HEK293 (cell line): Measurements from ENCODE around the gene RALY.

Experiments
- CTCF ChIA-PET: fragments of 350-600 bp; formaldehyde crosslinking; extraction: SDS; loops from one replicate; lab custom pipeline; 2021; ENCODE audit warnings: antibody characterized with exemption; lab: Yijun Ruan, JAX
- POLR2A ChIA-PET: fragments of 300-600 bp; formaldehyde crosslinking; extraction: SDS; loops from one replicate; lab custom pipeline; 2020; ENCODE audit warnings: antibody characterized with exemption, inconsistent platforms; lab: Yijun Ruan, JAX
- H3K27ac ChIP-seq: fragments of 200-500 bp; sonication (Bioruptor generic); 2 replicates; pipeline ENCODE4 v1.5.1; 2014; ENCODE audit warnings: low read depth, low read length, control low read depth, inconsistent platforms; ENCODE audit errors: extremely low read depth
- H3K36me3 ChIP-seq, 2 experiments: fragments of 200-500 bp in 1 of 2; sonication (Bioruptor generic) in 1 of 2; 1 replicate in 1 of 2; 2 replicates in 1 of 2; pipeline ENCODE4 v1.5.1; 2014 to 2017; ENCODE audit warnings: inconsistent platforms in 2 of 2, low read length in 2 of 2; ENCODE audit not compliant: control insufficient read depth in 2 of 2, insufficient read depth in 1 of 2
- H3K4me1 ChIP-seq: fragments of 200-500 bp; sonication (Bioruptor generic); 2 replicates; pipeline ENCODE4 v1.5.1; 2014; ENCODE audit warnings: mild to moderate bottlenecking, low read length, inconsistent platforms; ENCODE audit not compliant: control insufficient read depth, insufficient read depth
- H3K4me3 ChIP-seq: 2 replicates; pipeline ENCODE4 v1.5.1; 2011; ENCODE audit warnings: low read depth, mild to moderate bottlenecking, control low read depth, low read length, moderate library complexity
- H3K9me3 ChIP-seq: fragments of 200-500 bp; sonication (Bioruptor generic); 2 replicates; pipeline ENCODE4 v1.5.1; 2014; ENCODE audit warnings: low read depth, low read length, inconsistent platforms; ENCODE audit not compliant: control insufficient read depth, insufficient read depth
- EGR2 ChIP-seq: fragments of 450-650 bp; formaldehyde crosslinking; IDR thresholded peaks from 2 replicates; pipeline ENCODE4 v1.5.1; 2016; ENCODE audit warnings: low read depth, missing biosample characterization, missing genetic modification characterization
- HOXA7 ChIP-seq: sonication (generic); formaldehyde crosslinking; IDR thresholded peaks from 2 replicates; pipeline ENCODE4 v1.8.1; 2022; ENCODE audit warnings: missing genetic modification reagents, borderline replicate concordance
- ZFHX2 ChIP-seq: fragments of 450-650 bp; formaldehyde crosslinking; conservative IDR thresholded peaks from 2 replicates; pipeline ENCODE4 v1.5.1; 2016; ENCODE audit warnings: missing biosample characterization, missing genetic modification characterization
- ZIC2 ChIP-seq: fragments of 450-650 bp; formaldehyde crosslinking; IDR thresholded peaks from 2 replicates; pipeline ENCODE4 v1.5.1; 2016; ENCODE audit warnings: missing biosample characterization, missing genetic modification characterization
- ZNF335 ChIP-seq: fragments of 450-650 bp; formaldehyde crosslinking; conservative IDR thresholded peaks from 2 replicates; pipeline ENCODE4 v1.5.1; 2016; ENCODE audit warnings: missing biosample characterization, missing genetic modification characterization
- ZNF341 ChIP-seq: fragments of 450-650 bp; formaldehyde crosslinking; IDR thresholded peaks from 2 replicates; pipeline ENCODE4; 2016; ENCODE audit warnings: low read depth, missing biosample characterization, missing genetic modification characterization
- ZNF354C ChIP-seq: fragments of 450-650 bp; formaldehyde crosslinking; IDR thresholded peaks from 2 replicates; pipeline ENCODE4 v1.5.1; 2016; ENCODE audit warnings: missing biosample characterization, missing genetic modification characterization, low read depth, borderline replicate concordance
- ZSCAN23 ChIP-seq: fragments of 450-650 bp; formaldehyde crosslinking; IDR thresholded peaks from 2 replicates; pipeline ENCODE4 v1.5.1; 2016; ENCODE audit warnings: missing biosample characterization, missing genetic modification characterization
- TF ChIP-seq, protein P1 (sequence below): fragments of 450-650 bp; formaldehyde crosslinking; IDR thresholded peaks from 2 replicates; pipeline ENCODE4 v1.5.1; 2016; ENCODE audit warnings: missing biosample characterization, missing genetic modification characterization
- TF ChIP-seq, protein P2 (sequence below): fragments of 450-650 bp; formaldehyde crosslinking; IDR thresholded peaks from 2 replicates; pipeline ENCODE4 v1.5.1; 2017; ENCODE audit warnings: missing biosample characterization, missing genetic modification characterization
- TF ChIP-seq, protein P3 (sequence below): fragments of 450-650 bp; formaldehyde crosslinking; IDR thresholded peaks from 2 replicates; pipeline ENCODE4 v1.5.1; 2016; ENCODE audit warnings: missing biosample characterization, missing genetic modification characterization, low read depth
- TF ChIP-seq, protein P4 (sequence below): fragments of 450-650 bp; formaldehyde crosslinking; optimal IDR thresholded peaks from 2 replicates; pipeline ENCODE3; 2016; ENCODE audit warnings: missing biosample characterization, mild to moderate bottlenecking, missing genetic modification characterization
- TF ChIP-seq, protein P5 (sequence below): fragments of 450-650 bp; formaldehyde crosslinking; IDR thresholded peaks from 2 replicates; pipeline ENCODE4 v1.5.1; 2016; ENCODE audit warnings: missing biosample characterization, missing genetic modification characterization

RALY gene

DNA sequence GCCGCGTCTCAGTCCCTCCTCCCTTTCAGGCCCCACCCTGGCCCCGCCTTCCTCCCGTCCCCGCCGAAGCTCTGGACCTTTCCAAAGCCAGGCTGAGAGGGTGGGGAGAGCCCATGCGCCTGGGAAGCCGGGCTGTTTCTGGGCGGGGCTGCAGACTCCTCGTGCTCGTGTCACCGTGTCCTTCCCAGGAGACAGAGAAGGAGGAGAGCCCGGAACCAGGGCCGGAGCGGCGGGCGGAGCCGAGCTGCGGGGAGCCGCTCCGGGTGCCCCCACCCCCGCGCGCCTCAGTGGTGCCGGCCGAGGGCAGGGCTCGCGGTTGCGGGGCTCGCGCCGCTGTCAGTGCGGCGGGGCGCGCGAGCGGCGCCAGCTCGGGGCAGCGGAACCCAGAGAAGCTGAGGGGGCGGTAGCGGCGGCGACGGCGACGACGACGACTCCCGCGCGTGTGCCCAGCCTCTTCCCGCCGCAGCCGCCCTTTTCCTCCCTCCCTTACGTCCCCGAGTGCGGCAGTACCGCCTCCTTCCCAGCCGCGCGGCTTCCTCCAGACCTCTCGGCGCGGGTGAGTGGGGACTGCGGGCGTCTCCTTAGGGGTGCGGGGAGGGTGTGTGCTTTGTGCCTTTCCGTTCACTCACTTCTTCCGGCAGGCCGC lies at the start of gene RALY (continued):
- peak; percentile 9; the same call in 1 of the 2 replicates for TF ChIP-seq ZNF341
- peak; percentile 81; the same call in 1 of the 2 replicates for TF ChIP-seq ZNF335 (tag by site-specific recombination)
- TF ChIP-seq, protein P1, sequence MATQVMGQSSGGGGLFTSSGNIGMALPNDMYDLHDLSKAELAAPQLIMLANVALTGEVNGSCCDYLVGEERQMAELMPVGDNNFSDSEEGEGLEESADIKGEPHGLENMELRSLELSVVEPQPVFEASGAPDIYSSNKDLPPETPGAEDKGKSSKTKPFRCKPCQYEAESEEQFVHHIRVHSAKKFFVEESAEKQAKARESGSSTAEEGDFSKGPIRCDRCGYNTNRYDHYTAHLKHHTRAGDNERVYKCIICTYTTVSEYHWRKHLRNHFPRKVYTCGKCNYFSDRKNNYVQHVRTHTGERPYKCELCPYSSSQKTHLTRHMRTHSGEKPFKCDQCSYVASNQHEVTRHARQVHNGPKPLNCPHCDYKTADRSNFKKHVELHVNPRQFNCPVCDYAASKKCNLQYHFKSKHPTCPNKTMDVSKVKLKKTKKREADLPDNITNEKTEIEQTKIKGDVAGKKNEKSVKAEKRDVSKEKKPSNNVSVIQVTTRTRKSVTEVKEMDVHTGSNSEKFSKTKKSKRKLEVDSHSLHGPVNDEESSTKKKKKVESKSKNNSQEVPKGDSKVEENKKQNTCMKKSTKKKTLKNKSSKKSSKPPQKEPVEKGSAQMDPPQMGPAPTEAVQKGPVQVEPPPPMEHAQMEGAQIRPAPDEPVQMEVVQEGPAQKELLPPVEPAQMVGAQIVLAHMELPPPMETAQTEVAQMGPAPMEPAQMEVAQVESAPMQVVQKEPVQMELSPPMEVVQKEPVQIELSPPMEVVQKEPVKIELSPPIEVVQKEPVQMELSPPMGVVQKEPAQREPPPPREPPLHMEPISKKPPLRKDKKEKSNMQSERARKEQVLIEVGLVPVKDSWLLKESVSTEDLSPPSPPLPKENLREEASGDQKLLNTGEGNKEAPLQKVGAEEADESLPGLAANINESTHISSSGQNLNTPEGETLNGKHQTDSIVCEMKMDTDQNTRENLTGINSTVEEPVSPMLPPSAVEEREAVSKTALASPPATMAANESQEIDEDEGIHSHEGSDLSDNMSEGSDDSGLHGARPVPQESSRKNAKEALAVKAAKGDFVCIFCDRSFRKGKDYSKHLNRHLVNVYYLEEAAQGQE = peak; percentile 12; the same call in 1 of the 2 replicates

DNA sequence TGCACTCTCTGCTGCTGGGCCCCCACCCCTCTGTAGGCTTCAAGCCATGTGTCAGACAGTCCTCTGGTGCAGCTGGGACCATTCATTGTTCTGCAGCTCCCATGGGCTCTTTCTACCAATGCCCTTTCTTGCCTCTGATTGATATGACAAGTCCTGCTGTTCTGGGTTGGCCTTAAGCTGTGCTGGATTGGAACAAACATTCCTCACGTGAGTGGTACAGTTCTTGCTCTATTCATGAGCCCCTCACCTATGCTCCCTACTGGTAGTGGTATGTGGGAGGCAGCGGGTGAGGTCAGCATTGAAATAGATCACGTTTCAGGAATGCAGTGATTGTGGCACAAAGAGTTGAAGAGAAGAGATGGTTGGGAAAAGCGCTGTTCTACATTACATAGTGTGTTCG lies 48.8 kb upstream of the RALY start:
- no peaks in the 10 kb centered on the region for H3K36me3 ChIP-seq
- no peak overlapping the region for H3K27ac ChIP-seq
- no peak overlapping the region for H3K4me3 ChIP-seq
- ChIA-PET CTCF (no interaction called here), POLR2A (no interaction called here)
- H3K4me1 ChIP-seq = no peaks in the 10 kb centered on the region
- TF ChIP-seq EGR2 (tag by site-specific recombination) = 0 out of 2 replicates have a peak, but pooled peaks have one; percentile 13
- peak; percentile 44 for TF ChIP-seq ZFHX2 (tag by site-specific recombination)
- TF ChIP-seq, protein P2, sequence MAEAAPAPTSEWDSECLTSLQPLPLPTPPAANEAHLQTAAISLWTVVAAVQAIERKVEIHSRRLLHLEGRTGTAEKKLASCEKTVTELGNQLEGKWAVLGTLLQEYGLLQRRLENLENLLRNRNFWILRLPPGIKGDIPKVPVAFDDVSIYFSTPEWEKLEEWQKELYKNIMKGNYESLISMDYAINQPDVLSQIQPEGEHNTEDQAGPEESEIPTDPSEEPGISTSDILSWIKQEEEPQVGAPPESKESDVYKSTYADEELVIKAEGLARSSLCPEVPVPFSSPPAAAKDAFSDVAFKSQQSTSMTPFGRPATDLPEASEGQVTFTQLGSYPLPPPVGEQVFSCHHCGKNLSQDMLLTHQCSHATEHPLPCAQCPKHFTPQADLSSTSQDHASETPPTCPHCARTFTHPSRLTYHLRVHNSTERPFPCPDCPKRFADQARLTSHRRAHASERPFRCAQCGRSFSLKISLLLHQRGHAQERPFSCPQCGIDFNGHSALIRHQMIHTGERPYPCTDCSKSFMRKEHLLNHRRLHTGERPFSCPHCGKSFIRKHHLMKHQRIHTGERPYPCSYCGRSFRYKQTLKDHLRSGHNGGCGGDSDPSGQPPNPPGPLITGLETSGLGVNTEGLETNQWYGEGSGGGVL (tag by site-specific recombination) = no peak
- TF ChIP-seq, protein P3, sequence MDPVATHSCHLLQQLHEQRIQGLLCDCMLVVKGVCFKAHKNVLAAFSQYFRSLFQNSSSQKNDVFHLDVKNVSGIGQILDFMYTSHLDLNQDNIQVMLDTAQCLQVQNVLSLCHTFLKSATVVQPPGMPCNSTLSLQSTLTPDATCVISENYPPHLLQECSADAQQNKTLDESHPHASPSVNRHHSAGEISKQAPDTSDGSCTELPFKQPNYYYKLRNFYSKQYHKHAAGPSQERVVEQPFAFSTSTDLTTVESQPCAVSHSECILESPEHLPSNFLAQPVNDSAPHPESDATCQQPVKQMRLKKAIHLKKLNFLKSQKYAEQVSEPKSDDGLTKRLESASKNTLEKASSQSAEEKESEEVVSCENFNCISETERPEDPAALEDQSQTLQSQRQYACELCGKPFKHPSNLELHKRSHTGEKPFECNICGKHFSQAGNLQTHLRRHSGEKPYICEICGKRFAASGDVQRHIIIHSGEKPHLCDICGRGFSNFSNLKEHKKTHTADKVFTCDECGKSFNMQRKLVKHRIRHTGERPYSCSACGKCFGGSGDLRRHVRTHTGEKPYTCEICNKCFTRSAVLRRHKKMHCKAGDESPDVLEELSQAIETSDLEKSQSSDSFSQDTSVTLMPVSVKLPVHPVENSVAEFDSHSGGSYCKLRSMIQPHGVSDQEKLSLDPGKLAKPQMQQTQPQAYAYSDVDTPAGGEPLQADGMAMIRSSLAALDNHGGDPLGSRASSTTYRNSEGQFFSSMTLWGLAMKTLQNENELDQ (tag by site-specific recombination) = no peak
- no peak for TF ChIP-seq ZSCAN23
- TF ChIP-seq HOXA7 (CRISPR knock-in tag) = no peak
- TF ChIP-seq ZNF354C (tag by site-specific recombination) = no peak
- TF ChIP-seq ZIC2 (tag by site-specific recombination) = peak; percentile 26; the same call in 1 of the 2 replicates
- TF ChIP-seq, protein P4, sequence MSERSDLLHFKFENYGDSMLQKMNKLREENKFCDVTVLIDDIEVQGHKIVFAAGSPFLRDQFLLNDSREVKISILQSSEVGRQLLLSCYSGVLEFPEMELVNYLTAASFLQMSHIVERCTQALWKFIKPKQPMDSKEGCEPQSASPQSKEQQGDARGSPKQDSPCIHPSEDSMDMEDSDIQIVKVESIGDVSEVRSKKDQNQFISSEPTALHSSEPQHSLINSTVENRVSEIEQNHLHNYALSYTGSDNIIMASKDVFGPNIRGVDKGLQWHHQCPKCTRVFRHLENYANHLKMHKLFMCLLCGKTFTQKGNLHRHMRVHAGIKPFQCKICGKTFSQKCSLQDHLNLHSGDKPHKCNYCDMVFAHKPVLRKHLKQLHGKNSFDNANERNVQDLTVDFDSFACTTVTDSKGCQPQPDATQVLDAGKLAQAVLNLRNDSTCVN (tag by site-specific recombination) = no peak
- H3K9me3 ChIP-seq = no peaks in the 10 kb centered on the region

DNA sequence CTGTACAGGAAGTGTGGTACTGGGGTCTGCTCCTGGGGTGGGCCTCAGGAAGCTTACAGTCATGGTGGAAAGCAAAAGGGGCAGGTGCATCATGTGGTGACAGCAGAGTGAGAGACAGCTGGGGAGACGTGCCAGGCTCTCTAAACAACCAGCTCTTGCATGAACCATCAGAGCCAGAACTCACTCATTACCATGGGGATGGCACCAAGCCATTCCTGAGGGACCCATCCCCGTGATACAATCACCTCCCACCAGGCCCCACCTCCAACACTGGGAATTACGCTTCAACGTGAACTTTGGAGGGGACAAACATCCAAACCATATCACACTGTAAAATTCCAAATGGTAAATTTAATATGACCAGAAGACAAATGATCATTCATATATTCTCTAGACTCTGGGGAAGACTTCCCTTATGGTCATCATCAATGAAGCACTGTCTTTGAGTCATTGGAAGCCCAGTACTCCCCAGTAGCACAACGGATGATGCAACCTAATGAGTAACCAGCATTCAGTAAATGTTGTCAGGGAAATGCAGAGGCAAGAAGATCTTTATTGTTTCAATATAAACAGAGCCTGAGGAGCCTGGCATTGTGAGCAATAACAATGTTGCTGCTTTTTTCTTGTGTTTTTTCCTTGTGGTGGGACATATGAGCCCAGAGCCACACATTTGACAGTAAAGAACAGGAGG lies 48.2 kb upstream of the RALY start:
- ChIA-PET POLR2A (no interaction called here), CTCF (interaction anchor here (1.7 kb wide), 1 partner anchor 124 kb away, joined by 7 read pairs; no protein-coding TSS in a partner anchor)
- no peak overlapping the region for H3K27ac ChIP-seq
- TF ChIP-seq, protein P5, sequence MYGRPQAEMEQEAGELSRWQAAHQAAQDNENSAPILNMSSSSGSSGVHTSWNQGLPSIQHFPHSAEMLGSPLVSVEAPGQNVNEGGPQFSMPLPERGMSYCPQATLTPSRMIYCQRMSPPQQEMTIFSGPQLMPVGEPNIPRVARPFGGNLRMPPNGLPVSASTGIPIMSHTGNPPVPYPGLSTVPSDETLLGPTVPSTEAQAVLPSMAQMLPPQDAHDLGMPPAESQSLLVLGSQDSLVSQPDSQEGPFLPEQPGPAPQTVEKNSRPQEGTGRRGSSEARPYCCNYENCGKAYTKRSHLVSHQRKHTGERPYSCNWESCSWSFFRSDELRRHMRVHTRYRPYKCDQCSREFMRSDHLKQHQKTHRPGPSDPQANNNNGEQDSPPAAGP (tag by site-specific recombination) = no peak
- no peaks in the 10 kb centered on the region for H3K9me3 ChIP-seq
- no peak overlapping the region for H3K4me3 ChIP-seq
- no peaks in the 10 kb centered on the region for H3K4me1 ChIP-seq
- H3K36me3 ChIP-seq = no peaks in the 10 kb centered on the region
